Measurements from ENCODE around the gene ANKFN1.

Gene ANKFN1

GRCh38 chr17:56506349-56506748 lies 353.1 kb downstream of the ANKFN1 start:
- in situ Hi-C loops (cut with HindIII; ENCODE audit: low pct_ligation_motif_present, low pct_unique_long_range_greater_than_20kb, low sequenced_read_pairs), result no loop called here
- DNase-seq, result no peak

- DNase-seq, result no peak
- in situ Hi-C loops (cut with HindIII; ENCODE audit: low pct_ligation_motif_present, low pct_unique_long_range_greater_than_20kb, low sequenced_read_pairs), result no loop called here
Measured at GRCh38 chr17:56510554-56511342, 357.5 kb downstream of the ANKFN1 start.

- in situ Hi-C loops (cut with HindIII; ENCODE audit: low pct_ligation_motif_present, low pct_unique_long_range_greater_than_20kb, low sequenced_read_pairs), result no loop called here
- no peak for DNase-seq
Measured at GRCh38 chr17:56514264-56514663, 361.0 kb downstream of the ANKFN1 start.

- DNase-seq, result no peak
- in situ Hi-C loops (cut with HindIII; ENCODE audit: low pct_ligation_motif_present, low pct_unique_long_range_greater_than_20kb, low sequenced_read_pairs), result no loop called here
Measured at GRCh38 chr17:56514899-56515298, 361.6 kb downstream of the ANKFN1 start.

- in situ Hi-C loops (cut with HindIII; ENCODE audit: low pct_ligation_motif_present, low pct_unique_long_range_greater_than_20kb, low sequenced_read_pairs), result no loop called here
Measured at GRCh38 chr17:56521414-56522141, 368.3 kb downstream of the ANKFN1 start.

GRCh38 chr17:56523042-56523441 lies 369.8 kb downstream of the ANKFN1 start:
- in situ Hi-C loops (cut with HindIII; ENCODE audit: low pct_ligation_motif_present, low pct_unique_long_range_greater_than_20kb, low sequenced_read_pairs), result no loop called here
- DNase-seq, result no peak

More at GRCh38 chr17:56521414-56522141, 368.3 kb downstream of the ANKFN1 start:
- DNase-seq, result no peak

GRCh38 chr17:56528696-56529095 lies 375.4 kb downstream of the ANKFN1 start:
- in situ Hi-C loops (cut with HindIII; ENCODE audit: low pct_ligation_motif_present, low pct_unique_long_range_greater_than_20kb, low sequenced_read_pairs), result no loop called here
- no peak for DNase-seq

GRCh38 chr17:56532926-56533325 lies 379.7 kb downstream of the ANKFN1 start:
- in situ Hi-C loops (cut with HindIII; ENCODE audit: low pct_ligation_motif_present, low pct_unique_long_range_greater_than_20kb, low sequenced_read_pairs), result no loop called here
- no peak for DNase-seq

GRCh38 chr17:56536766-56537165 lies 383.5 kb downstream of the ANKFN1 start:
- DNase-seq, result no peak
- in situ Hi-C loops (cut with HindIII; ENCODE audit: low pct_ligation_motif_present, low pct_unique_long_range_greater_than_20kb, low sequenced_read_pairs), result no loop called here

GRCh38 chr17:56540836-56541235 lies 387.6 kb downstream of the ANKFN1 start:
- DNase-seq, result no peak
- in situ Hi-C loops (cut with HindIII; ENCODE audit: low pct_ligation_motif_present, low pct_unique_long_range_greater_than_20kb, low sequenced_read_pairs), result no loop called here

- no peak for DNase-seq
- in situ Hi-C loops (cut with HindIII; ENCODE audit: low pct_ligation_motif_present, low pct_unique_long_range_greater_than_20kb, low sequenced_read_pairs), result no loop called here
Measured at GRCh38 chr17:56543280-56543679, 390.0 kb downstream of the ANKFN1 start.

- in situ Hi-C loops (cut with HindIII; ENCODE audit: low pct_ligation_motif_present, low pct_unique_long_range_greater_than_20kb, low sequenced_read_pairs), result no loop called here
- DNase-seq, result no peak
Measured at GRCh38 chr17:56545106-56545505, 391.8 kb downstream of the ANKFN1 start.

- in situ Hi-C loops (cut with HindIII; ENCODE audit: low pct_ligation_motif_present, low pct_unique_long_range_greater_than_20kb, low sequenced_read_pairs), result no loop called here
- DNase-seq, result no peak
Measured at GRCh38 chr17:56545930-56546329, 392.7 kb downstream of the ANKFN1 start.

- no peak for DNase-seq
- in situ Hi-C loops (cut with HindIII; ENCODE audit: low pct_ligation_motif_present, low pct_unique_long_range_greater_than_20kb, low sequenced_read_pairs), result no loop called here
Measured at GRCh38 chr17:56548661-56549060, 395.4 kb downstream of the ANKFN1 start.

- DNase-seq, result no peak
- in situ Hi-C loops (cut with HindIII; ENCODE audit: low pct_ligation_motif_present, low pct_unique_long_range_greater_than_20kb, low sequenced_read_pairs), result no loop called here
Measured at GRCh38 chr17:56549501-56549900, 396.2 kb downstream of the ANKFN1 start.

GRCh38 chr17:56557682-56558081 lies 404.4 kb downstream of the ANKFN1 start:
- DNase-seq, result no peak
- in situ Hi-C loops (cut with HindIII; ENCODE audit: low pct_ligation_motif_present, low pct_unique_long_range_greater_than_20kb, low sequenced_read_pairs), result no loop called here

GRCh38 chr17:56558088-56558487 lies 404.8 kb downstream of the ANKFN1 start:
- DNase-seq, result no peak
- in situ Hi-C loops (cut with HindIII; ENCODE audit: low pct_ligation_motif_present, low pct_unique_long_range_greater_than_20kb, low sequenced_read_pairs), result no loop called here

Measured in ACHN (cell line).